ENCODE measurements around the gene SLC30A9.

The SLC30A9 gene

DNA sequence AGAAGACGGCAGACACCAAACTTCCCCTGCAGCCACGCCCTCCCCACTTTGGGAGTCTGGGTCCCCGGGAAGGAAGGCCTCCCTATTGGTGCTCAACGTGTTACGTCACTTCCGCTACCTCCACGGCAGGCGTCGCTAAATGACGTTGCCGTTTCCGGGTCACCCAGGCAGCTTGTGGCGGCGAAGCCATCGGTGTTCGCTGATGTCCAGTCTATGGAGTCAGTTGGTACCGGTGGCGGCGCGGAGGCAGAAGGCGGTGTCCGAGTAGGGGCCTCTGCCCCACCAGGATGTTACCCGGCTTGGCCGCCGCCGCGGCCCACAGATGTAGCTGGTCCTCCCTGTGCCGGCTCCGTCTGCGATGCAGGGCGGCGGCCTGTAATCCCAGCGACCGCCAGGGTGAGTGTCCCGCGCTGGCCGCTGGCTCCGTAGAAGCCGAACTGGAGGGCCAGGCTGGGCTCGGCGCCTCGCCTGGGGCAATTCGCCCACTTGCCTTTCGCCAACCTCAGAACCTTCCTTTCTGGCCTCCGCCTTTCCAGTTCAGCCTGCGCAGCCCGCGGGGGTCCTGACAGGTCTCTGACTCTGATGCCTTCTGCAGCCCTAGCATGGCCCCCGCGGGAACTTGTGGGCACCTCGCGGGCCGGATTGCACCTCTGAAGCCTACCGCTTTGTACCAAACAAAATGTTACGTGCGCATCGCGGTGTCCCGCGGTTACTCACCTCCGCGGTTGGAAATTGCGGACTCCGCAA lies at the start of gene SLC30A9:
SLC30A9 (plus strand) TSS at position 166 of the 747 bp plus-strand sequence; CDS start at position 288, 122 bp downstream.
- DNase-seq = peak; percentile 40

DNA sequence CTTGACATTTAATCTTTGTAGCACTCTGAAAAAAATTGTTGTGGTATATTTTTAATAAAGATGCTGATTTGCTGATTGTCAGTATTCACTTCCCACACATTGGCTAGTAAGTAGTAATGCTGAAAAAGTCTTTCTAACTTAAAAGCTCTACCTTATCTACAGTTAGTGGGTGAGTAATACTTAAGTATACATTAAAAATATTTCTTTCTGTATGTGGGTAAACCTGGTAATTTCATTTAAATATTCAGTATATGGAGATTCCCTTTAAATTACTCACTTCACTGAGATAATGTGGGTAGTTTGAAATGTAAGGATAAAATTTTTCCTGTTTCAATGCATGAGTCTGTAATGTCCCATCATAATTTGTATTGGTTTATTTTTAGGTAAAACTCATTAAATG lies 49.5 kb upstream of the SLC30A9 start:
- DNase-seq = no peak

DNA sequence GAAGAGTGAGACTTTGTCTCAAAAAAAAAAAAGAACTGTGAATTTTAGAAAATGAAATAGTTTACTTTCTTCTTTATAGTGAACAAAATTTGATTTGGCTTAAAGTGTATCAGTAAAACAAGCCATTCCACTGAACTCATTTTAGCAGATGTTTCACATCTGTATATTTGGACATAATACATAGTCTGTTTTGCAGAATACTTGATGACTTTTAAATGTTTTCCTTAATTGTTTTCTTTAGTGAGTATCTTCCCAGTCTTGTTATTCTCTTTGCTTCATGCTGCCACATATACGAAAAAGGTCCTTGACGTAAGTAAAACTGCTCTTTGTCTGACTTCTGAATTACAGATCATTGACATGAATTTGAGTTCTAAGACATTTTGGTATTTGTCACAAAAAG lies 46.8 kb upstream of the SLC30A9 start:
- no peak for DNase-seq

DNA sequence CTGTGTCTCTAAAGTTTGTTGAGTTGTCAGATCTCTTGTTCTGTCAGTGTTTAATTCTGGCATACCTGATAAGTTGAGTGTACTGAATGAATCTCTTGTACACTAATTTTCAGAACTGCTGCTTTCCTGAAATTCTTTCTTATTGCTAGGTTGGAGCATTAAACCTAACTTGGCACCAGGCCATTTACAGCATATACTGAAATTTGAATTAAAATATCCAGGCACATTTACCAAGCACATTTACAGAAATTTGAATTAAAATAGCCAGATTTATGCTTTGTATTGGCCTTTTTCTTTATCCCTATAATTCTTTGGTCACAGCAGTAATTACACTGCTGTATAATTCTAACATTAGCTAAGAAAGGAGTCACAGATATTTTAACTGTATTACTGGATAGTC lies 46.2 kb upstream of the SLC30A9 start:
- DNase-seq = no peak

DNA sequence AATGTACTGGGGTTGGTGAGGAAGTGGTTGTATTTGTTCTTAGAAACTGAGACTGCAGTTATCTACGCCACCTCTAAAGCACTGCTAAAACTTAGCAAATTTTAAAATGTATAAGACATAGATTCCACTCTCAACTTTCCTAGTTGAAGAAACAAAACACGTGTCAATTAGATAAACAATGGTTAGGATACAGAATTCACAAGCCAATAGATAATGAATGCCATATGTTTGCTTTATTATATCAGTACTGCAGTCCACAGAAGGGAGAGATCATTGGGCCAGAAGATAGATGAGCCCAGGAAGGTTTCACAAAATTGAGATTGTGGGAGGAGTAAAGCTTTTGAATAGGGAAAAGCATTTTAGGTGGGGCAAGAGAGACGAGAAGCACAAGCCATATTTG lies 40.8 kb upstream of the SLC30A9 start:
- no peak for DNase-seq

DNA sequence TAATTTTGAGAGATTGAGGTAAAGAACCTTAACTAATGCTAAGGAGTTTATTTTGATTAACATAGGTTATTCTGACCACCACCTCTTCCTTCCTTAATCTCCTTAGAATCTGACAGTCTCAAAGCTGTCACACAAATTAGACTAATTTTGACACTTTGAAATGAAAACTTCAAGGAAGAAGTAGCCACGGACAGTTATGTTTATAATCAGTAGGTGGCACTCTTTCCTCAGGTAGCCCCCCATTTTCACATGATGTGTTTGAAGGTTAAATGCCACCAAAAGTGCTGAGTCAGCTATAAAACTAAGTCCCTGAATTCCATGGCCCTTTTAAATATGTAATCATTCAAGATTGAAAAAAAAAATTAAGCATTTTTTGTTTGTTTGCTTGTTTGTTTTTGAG lies 32.7 kb upstream of the SLC30A9 start:
- DNase-seq = no peak

DNA sequence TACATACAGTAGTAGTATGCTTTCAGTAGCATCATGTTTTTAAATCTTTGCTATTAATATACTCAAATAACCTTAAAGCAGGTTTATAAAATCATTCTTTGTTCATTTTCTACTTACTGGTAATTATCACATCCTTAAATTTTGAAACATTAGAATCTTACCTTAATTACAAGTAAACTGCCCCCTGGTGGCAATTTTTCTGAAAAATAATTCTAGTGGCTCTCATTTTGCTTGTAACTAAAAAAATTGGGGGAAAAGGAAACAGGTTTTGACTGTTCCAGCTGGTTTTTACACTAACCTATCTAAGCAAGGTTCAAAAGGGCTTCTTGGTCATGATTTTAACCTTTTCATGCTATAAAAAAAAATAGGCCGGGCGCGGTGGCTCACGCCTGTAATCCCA lies 27.2 kb upstream of the SLC30A9 start:
- DNase-seq = no peak

DNA sequence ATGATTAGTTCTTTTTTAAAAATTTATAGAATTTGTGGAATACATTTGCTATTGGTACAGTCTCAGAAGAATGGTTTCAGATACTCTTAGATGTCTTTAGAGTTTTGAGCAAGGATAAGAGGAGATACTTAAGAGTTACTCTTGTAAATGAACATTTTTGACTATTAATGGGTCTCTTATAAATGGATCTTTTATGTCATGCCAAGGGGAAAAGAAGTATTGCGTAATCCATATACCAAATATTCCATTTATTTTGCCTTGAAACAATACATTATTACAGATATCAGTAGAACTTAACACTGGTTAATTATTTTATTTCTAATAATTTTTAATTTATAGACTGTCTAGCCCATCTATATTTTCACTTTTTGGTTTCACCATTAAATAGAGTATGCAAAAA lies 25.9 kb upstream of the SLC30A9 start:
- no peak for DNase-seq

DNA sequence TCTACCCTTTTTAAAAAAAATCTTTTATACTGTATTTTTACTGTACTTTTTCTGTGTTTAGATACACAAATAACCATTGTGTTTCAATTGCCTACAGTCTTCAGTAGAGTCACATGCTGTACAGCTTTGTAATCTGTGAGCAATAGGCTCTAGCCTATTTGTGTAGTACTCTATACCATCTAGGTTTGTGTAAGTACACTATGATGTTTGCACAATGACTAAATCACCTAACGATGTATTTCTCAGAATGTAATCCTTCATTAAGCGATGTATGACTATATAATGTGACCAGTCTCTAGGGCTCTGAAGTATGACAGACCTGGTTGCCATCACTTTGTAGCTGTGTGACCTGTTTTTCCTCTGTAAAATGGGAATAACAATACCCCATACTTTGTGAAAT lies 22.9 kb upstream of the SLC30A9 start:
- no peak for DNase-seq

DNA sequence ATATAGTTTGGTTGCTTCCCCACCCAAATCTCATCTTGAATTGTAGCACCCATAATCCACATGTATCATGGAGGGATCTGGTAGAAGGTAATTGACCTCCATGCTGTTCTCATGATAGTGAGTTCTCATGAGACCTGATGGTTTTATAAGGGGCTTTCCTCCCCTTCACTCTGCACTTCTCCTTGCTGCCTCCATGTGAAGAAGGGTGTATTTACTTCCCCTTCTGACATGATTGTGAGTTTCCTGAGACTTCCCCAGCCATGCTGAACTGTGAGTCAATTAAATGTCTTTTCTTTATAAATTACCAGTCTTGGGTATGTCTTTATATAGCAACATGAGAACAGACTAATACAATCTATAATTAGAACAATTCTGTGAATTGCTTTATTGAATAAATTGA lies 20.7 kb upstream of the SLC30A9 start:
- DNase-seq = no peak

DNA sequence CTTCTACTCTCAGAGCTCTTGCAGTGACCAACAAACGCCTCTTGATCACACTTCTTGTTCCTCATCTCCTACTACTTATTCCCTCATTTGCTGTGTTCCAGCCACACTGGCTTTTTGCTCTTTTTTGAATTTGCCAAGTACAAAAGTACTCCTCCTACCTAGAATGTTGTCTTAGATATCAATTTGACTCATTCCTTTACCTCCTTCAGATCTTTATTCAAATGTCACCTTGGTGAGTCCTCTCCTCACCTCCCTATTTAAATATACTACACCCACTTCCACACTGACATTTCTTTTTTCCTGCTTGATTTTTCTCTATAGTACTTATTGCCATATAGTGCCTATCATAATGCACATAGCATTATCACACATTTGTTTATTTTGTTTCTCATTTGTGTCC lies 15.0 kb upstream of the SLC30A9 start:
- DNase-seq = no peak

DNA sequence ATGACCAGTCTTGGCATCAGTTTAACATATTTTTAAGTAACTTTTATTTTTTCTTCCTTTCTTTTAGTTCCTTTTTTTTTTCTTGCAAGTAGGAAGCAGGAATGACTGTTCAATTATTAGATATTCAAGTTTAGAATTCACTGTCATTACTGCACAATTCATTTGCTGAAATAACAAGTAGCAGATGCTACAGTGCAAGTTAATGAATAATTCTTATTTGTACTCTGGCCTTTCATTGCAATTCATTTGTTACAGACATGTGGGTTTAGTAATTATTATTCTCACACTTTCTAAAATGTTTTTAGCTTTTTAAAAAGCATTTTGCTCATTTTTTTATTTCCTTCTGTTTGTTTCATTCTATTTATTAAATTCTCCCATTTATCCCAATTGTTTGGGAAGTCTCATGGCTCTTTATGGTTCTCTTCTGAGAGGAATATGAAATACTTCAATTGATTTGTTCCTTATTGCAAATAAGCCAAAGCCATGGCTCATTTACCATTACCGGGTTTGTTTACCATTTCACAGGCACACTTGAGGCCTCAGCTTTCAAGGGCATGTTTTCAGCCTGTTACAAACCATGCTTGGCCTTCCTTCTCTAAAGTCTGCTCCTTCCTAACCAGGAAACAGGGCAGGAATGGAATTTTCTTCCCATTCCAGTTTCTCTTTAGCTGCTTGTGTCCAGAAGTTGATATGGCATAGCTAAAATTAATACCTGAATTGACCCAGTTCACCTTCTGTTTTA lies 13.4 kb upstream of the SLC30A9 start:
- no peak for DNase-seq

DNA sequence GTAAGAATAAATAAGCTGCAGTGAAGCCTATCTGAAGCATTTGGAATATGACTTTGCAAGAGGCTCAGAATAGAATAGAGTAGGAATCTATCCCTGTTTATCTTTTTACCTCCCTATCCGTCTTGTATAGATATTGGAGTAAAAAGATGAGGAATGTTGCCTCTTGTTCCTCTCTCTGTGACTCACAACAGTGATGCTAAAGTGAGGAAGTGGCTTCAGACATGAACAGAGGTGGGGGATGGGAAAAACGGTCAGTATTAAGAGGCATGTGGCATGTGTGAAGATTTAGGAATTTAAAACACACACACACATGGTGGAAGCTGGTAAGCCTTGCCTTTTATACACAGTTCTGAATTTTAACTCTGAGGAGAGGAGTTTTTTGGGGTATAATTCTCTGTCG lies 12.6 kb upstream of the SLC30A9 start:
- no peak for DNase-seq

DNA sequence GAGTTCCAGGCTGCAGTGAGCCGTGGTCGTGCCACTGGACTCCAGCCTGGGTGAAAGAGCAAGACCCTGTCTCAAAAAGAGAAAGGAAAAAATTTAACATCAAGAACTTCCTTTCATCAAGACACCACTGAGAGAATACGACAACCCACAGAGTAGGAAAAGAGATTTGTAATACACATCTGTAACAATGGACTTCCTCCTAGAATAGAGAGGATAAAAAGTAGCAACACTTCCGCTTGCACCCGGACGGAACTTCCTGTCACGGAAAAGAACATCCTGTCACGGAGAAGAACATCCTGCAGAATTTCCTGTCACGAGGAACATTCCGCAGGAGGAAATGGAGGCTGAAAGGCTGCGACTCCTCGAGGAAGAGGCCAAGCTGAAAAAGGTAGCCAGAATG lies 8.9 kb upstream of the SLC30A9 start, which contains the start of gene DCAF4L1:
DCAF4L1 (plus strand) TSS at position 301 of the 400 bp plus-strand sequence; CDS start at position 338, 37 bp downstream.
- DNase-seq = no peak

DNA sequence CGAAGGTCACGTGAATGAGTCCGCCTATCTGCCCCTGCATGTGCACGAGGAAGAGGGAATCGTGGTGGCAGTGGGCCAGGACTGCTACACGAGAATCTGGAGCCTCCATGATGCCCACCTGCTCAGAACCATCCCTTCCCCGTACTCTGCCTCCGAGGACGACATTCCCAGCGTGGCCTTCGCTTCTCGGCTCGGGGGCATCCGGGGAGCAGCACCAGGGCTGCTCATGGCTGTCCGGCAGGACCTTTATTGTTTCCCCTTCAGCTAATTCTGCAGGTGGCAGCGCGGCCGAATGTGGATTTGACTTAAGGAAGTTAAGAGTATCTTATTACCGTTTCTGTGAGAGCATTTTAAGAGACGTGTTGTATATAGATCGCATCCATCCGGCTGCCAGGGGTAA lies 7.6 kb upstream of the SLC30A9 start:
- DNase-seq = no peak

DNA sequence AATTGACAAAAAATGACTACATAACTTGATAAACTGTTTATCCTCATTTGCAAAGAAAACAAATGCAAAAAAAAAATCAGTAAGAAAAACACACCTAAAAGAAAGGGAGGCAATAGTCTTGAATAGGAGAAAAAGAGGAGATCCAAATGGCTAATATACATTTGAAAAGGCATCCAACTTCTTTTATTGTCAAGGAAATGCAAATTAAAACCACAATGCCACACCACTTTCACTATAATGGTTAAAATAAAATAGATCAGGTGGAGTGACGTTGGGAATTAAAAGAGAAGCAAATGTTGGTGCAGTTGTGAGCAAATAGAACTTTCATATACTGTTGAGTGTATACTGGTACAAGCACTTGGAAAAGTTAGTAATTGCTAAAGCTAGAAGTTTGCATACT lies 5.2 kb upstream of the SLC30A9 start:
- no peak for DNase-seq

DNA sequence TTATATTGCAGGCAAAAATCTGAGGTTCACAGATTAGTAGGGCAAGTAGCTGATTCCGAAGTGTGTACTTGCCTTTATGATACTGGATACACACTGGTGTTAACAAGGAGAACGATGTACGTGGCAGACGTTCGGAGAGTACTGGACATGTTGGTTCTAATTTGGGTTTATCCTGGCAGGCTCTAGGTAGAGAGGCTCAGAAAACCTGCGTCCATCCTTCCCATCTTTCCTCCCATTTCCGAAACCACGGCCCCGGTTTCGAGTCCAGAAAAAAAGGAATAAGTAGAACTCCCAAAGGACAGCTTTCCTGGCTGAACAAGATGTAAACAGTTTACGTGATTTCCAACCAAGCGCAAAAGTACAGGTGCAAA lies 351 bp upstream of the SLC30A9 start:
- DNase-seq = no peak

DNA sequence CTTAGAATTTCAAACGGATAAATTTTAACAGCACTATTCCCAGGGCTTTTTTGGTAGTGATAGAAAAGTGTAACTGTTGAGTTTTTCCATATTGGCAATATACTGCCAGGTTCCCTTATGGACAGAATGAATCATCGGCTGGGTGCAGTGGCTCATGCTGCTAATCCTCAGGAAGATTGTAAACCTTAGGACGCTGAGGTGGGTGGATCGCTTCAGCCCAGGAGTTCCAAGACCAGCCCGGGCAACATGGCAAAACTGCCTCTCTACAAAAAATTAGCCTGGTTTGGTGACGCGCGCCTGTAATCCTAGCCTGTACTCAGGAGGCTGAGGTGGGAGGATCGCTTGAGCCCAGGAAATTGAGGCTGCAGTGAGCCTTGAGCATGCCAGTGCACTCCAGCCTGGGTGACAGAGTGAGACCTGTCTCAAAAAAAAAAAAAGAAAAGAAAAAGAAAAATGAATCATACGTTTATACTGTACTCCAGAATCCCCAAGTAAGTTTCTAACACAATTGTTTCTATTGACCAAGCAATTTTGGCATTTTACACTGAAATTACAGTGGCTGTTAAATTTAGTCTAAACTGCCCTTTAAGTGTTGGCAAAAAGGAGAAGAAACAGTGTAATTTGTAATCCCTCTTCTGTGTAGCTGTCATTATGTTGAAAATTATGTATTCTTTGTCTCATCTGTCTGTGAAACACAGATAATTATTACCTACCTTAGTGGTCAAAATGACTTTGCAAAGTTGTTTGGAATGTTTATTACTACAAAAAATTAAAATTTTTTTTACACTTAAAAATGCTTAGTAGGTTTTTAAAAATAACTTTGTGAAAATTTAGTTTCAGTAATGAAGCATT lies 1.8 kb downstream of the SLC30A9 start:
- DNase-seq = no peak

DNA sequence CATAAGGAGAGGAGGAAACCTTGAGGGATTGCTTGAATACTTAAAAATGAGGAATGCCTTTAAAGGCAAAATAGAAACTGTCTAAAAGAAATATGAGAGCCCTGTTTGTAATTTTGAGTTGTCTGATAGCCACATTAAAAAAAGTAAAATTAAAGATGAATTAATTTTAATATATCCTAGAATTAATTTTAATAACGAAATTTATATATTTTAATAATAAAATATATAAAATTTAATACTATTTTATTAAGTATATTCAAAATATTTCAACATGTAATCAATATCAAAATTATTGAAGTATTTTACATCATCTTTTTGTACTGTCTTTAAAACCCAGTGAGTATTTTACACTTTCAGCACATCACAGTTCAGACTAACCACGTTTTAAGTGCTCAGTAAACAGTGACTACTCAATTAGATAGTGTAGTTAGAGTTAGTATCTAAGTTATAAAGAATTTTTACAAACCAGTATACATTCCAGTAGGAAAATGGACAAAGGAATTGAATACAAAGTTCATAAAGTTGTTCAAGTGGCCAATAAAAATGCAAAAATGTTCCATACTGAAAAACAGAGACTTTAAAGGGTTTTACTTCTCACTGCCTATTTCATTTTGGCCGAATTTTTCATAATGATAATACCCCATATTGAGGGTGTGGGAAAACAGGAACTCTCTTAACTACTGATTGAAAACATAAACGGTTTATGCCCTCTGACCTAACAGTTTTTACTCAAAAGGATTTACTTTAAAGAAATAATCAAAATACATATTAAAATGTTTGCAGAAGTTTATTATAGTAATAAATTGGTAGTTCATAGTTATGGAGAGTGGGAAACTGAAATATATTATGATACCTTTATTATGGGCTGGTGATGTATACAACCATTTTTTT lies 2.9 kb downstream of the SLC30A9 start:
- no peak for DNase-seq

DNA sequence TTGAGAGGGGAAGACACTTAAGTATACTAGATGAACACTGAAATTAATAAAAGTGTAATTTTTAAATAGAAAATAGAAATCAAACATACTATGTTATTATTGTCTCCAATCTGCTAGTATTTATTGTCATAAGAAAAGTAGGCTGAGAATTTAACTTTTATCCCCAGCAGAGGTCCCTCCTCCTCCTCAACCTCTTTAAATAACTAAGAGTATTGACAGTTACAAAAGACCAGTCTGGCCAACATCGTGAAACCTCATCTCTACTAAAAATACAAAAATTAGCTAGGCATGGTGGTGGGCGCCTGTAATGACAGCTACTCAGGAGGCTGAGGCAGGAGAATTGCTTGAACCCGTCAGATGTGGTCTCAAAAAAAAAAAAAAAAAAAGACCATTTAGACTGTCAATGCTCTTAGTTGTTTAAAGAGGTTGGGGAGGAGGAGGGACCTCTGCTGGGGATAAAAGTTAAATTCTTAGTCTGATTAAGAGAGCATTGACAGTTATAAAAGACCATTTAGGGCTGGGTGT lies 4.2 kb downstream of the SLC30A9 start:
- no peak for DNase-seq

DNA sequence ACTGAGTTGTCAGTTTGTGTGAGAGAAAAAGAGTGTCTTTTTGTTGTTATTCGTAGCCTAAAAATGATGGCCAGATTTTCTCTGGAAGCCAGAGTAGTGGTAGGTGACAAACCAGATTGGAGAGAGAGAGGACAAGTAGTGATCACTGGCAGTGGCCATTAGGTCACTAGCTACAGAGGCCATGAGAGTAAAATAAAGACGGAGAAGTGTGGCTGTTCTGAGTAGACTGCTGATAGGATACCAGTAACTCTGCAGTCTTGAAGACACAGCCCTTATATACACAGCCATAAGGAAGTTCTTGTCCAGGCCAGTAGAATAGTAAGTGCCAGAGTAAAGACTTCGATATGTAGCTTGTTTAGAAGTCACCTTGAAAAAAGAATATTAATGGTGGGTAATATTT lies 7.7 kb downstream of the SLC30A9 start:
- DNase-seq = no peak

DNA sequence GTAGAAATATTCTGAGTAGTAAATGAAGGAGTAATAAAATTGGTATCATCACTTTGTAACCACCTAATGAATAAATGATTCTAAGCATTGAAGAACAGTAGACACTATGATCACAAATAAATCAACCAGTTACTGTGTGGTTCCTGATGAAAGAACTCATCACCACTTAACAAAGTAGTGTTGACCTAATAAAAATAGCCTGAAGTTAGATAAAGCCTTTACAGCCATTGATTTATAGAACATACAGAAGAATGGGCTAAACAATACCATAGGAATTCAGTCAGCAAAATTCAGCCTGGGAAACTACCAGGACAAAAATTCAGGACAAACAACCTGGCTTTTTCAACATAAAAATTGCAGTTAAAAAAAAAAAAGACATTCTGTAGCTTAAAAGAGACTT lies 9.0 kb downstream of the SLC30A9 start:
- no peak for DNase-seq
